ENCODE data around the gene MED19.
A peak's percentile ranks its signal among the peaks of the same experiment; 100 is the strongest.
"Not testable (repeated sequence)": the region's sequence is repeated elsewhere in the genome, so short reads cannot be mapped to it uniquely, and the experiment has no call there.

Gene MED19

GRCh38 chr11:57704932-57705331 lies 7.1 kb downstream of the MED19 start:
- no peak for DNase-seq (ENCODE audit: low spot score)

DNA sequence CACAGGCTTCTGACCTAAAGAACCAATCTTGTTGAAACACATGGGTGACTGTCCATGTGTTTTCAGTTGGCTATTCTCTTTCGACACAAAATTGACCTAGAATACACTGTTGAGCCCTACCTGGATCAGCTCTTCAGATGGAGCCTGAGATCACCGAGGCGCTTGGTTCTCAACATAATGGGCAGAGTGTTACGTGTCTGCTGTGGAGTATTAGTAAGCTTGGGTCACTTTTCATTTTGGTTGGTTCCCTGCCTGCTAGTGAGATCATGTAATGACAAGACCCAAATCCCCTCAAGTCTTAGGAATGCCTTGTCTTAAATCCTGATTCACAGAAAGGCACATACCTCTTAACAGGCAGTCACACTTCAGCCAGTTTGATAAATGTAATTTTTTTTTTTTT lies 8.7 kb downstream of the MED19 start:
- no peak for DNase-seq (ENCODE audit: low spot score)

DNA sequence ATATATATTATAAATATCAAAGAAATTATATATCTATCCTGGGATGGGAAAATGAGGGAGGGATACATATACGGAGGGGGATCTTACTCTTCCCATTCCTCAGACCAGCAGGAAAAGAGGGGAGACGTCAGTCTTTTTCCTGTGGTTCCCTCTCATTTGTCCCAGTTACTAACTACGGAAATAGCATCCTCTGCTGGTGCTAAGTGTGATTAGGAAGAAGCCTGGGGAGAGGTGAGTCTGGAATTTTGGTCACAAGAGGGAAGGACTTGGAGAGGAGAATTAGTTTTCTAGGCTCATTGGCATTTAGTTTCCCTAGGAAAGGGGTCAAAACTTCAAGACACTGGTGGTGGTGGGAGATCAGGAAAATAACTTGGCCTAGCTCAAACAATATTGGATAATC lies 11.6 kb downstream of the MED19 start:
- DNase-seq (ENCODE audit: low spot score): no peak

DNA sequence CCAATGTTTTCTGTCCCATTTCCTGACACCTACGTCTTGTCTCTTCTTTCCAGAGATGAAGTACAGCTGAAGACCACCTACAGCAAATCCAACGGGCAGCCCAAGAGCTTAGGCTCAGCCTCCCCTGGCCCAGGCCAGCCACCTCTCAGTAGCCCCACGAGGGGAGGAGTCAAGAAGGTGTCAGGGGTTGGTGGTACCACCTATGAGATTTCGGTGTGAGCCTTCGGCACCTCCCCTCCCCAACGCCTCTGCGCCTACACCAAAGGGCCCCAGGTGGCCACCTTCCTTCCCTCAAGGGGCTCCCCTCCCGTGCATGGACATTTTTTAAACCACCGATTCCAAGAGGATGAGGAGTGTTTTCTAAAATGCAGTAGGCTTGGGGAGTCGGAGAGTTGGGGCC lies 12.2 kb downstream of the MED19 start:
- no peak for DNase-seq (ENCODE audit: low spot score)

GRCh38 chr11:57698843-57699365 lies 13.1 kb downstream of the MED19 start:
- no peak for DNase-seq (ENCODE audit: low spot score)

- not testable (repeated sequence) for DNase-seq (ENCODE audit: low spot score)
These were observed 21.5 kb downstream of the MED19 start for GRCh38 chr11:57690474-57690873.

DNA sequence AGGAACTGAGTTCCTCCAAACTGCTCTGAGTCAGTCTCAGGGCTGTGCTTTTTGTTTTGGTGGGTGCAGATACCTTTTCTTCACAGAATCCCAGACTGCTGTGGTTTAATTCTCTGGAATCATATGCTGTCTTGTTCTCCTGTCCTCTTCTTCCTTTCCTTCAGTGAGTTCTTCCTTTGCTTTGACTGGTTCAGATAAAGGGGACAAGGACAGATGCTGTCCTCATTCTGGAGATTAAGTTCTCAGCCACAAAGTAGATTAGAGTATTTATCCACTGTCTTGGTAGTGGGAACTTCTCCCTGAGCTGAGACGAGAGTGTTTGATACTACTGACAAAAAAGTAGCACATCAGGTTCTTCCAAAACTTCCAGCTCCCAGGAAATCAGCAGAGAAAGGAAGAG lies 30.8 kb downstream of the MED19 start:
- DNase-seq (ENCODE audit: low spot score): no peak

- DNase-seq (ENCODE audit: low spot score): peak; percentile 12
These were observed 31.5 kb downstream of the MED19 start for GRCh38 chr11:57680552-57680874.

GRCh38 chr11:57679396-57679795 lies 32.6 kb downstream of the MED19 start:
- no peak for DNase-seq (ENCODE audit: low spot score)

DNA sequence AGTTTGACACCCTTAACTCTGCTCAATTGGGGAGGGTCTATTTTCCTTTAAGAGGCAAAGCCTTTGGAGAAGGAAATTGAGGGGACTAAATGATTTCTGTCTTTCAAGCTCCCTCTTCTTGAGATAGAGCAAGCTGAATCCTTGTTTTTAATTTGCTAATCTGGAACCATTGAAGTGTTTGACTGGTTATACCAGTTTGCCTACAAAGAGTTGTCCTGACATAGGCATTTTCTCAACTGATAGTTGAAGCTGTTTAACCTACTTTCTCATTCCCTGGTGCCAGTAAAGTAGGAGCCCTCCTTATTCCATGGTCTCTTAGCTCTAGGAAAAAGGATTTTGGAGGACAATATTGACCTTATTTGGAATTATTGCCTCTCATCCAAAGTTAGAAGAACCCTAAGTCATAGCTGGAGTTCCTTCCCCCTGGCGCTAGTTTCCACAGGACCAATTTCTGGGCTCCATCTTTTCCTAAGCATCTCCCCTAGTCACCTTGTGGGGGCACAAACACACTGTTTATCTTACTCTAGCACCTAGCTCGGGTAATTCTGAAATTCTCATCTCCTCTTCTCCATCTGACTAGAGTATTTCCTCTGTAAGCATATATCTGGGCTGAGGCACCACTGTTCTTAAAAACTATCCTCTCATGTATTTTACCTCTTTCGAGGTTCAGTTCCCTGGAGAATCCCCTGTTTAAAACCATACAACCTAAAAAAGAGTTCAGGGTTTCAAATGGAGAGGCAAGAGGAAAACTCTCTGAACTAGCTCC lies 36.7 kb downstream of the MED19 start:
- no peak for DNase-seq (ENCODE audit: low spot score)

- no peak for DNase-seq (ENCODE audit: low spot score)
These were observed 37.8 kb downstream of the MED19 start for GRCh38 chr11:57674251-57674650.

DNA sequence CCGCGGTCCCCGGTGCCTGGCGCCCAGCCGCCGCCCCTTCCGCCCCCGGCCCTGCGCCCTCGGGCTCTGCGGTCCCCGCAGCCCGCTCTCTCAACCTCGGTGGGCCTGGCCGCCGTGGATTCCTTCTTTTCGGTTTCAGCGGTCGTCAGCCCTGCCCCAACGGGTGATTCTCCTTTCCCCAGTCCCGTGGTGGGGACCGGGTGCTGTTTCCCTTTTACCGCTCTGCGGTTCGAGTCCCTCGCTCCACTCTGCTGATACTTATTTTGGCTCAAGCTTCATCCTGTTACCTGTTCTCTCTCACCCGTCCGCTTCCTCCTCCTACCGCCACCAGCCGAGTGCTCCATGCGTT lies 43.6 kb downstream of the MED19 start:
- DNase-seq (ENCODE audit: low spot score): no peak

GRCh38 chr11:57667736-57668433 lies 44.1 kb downstream of the MED19 start, which contains the start of gene ZDHHC5:
Gene ZDHHC5 (plus strand): TSS chr11:57668114. CDS start chr11:57673091, 4,977 bp downstream.
- DNase-seq (ENCODE audit: low spot score): peak; percentile 97

GRCh38 chr11:57667117-57667735 lies 44.8 kb downstream of the MED19 start:
- DNase-seq (ENCODE audit: low spot score): peak; percentile 99

DNA sequence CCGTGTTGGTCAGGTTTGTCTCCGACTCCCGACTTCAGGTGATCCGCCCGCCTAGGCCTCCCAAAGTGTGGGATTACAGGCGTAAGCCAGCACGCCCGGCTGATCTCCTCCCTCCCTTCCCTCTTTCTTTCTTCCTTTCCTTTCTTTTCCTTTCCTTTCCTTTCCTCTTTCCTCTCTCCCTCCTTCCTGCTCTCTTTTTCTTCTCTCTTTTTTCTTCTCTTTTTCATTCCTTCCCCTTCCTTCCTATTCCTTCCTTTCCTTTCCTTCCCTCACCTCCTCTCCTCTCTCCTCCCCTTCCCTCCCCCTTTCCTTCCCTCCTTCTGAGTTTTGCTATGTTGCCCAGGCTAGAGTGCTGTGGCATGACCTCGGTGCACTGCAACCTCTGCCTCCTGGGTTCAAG lies 48.0 kb downstream of the MED19 start:
- no peak for DNase-seq (ENCODE audit: low spot score)

DNA sequence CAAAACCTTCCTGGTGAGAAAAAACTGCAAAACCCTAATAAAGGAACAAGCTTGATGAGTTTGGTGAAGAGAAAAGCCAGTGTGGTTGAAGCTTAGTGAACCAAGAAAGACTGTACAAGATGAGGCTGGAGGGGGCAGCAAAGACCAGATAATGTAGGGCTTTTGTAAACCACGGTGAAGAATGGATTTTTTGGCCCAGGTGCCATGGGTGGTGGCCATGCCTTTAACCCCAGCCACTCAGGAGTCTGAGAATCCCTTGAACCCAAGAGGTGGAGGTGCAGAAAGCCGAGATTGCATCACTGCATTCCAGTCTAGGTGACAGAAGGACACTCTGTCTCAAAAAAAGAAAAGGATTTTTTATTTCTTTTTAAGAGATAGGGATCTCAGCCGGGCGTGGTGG lies 49.1 kb downstream of the MED19 start:
- no peak for DNase-seq (ENCODE audit: low spot score)

- DNase-seq (ENCODE audit: low spot score): no peak
These were observed 52.3 kb downstream of the MED19 start for GRCh38 chr11:57659669-57660068.

DNA sequence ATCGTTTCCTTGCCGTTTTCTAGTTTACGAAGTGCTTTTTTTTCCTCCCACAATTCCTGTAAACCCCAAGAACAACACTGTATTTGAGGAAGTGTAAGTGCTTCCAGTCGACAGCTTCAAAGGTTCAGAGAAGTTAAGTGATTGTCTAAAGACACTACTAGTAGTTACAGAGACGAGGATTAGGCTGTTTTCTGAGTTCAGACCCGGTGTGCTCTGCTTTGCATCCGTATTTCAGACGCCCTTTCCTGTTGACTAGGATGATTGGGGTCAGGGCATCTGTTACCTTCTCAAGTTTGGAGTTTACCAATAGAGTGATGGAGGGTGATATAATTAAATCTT lies 54.0 kb downstream of the MED19 start:
- DNase-seq (ENCODE audit: low spot score): no peak

DNA sequence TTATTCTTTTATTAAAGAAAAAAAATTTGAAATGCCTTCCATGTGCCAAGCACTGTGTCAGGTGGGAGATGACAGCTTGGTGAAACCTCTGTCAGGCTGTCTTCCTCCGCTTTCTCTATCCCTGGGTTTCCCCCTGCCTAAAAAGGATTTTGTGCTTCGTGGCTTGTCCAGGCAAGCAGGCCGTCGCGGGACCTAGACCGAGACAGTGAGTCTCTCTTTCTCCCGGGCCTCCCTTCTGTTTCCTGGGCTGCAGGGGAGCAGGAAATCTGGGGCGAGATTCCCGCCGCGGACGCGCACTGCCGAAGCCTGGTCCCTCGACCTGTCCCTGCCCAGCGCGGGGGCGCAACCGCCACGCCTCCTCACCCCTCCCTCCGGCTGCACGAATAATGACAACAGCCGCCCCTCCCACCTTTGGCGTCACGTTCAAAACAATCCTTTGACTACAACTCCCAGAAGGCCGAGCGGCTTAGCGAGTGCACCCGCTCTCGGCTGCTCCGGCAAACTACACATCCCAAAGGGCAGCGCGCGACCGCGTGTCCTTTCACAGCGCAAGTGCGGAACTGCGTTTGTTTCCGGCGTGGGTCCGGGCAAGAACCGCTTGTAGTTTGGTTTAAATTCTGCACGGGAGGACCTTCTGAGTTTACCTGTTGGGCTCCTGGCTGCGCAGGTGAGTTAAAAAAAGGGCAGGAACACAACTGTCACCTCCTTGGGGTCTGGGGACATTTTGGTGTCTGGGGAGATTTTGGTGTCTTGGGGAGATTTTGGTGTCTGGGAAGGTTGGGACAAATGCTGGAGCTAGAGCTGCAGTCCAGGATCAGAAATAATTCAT lies 54.6 kb downstream of the MED19 start, which contains the start of gene CLP1:
Gene CLP1 (plus strand): TSS at position 569 of the 829 bp plus-strand sequence. CDS start 1,715 bp downstream, outside the sequence.
- peak; percentile 98 for DNase-seq (ENCODE audit: low spot score)

DNA sequence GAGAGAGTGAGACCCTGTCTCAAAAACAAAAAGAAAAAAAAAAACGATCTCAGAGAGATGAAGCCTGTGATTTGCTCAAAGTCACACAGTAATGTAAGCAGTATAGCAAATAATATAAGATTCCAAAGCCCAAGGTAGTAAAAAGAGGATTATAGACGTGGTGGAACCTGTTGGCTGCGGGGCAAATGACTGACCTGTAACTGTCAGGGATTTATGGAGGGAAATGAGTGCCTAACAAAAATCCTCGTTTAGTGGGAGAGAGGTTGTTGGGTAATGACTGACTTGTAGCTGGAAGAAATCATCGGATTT lies 55.2 kb downstream of the MED19 start:
- DNase-seq (ENCODE audit: low spot score): no peak

All from kidney capillary endothelial cell (primary cell).